GM12892 (cell line): ENCODE measurements around the gene SMIM15.

Source experiments
- POLR2A ChIP-seq: IDR thresholded peaks from 2 replicates; pipeline ENCODE4 v1.6.1; 2011; ENCODE audit warnings: low read depth, low read length, control low read depth
- POLR2AphosphoS5 ChIP-seq: IDR thresholded peaks from 2 replicates; pipeline ENCODE4 v1.6.1; 2011; ENCODE audit warnings: low read depth, low read length, control low read depth

DNA sequence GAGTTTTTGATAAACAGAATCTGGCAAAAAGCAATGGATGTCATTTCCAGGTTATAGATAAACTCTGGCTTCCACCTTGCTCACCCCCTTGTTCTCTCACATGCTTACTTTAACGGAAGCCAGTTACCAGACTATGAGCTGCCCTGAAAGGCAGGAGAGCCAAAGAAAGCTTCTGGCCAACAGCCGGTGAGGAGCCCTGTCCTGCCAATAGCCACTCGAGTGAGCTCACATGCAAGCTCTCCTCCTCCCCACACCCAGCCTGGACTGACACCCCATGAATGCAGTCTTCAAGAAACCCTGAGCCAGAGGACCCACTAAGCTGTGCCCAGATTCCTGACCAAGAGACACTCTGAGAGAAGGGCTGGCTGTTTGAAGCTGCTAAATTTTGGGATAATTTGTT is 14.4 kb upstream of the SMIM15 start:
- no peak for TF ChIP-seq POLR2AphosphoS5
- TF ChIP-seq POLR2A = no peak
